IMR-90 (cell line): ENCODE results near the gene MYL12B.

Experiments used
- BHLHE40 ChIP-seq: fragments of 150-350 bp; IDR thresholded peaks from 2 replicates; pipeline ENCODE4 v1.6.1; 2016; ENCODE audit warnings: mild to moderate bottlenecking, low read depth, low read length
- CEBPB ChIP-seq: IDR thresholded peaks from 2 replicates; pipeline ENCODE4 v1.6.1; 2012; ENCODE audit warnings: low read depth, low read length, improper control_type of control experiment
- CHD1 ChIP-seq: IDR thresholded peaks from 2 replicates; pipeline ENCODE4 v1.6.1; 2012; ENCODE audit warnings: low read depth, low read length, improper control_type of control experiment
- CTCF ChIP-seq: conservative IDR thresholded peaks from 2 replicates; pipeline ENCODE4 v1.5.1; 2012; ENCODE audit warnings: mild to moderate bottlenecking, low read depth, low read length, improper control_type of control experiment
- ELK1 ChIP-seq: fragments of 150-350 bp; IDR thresholded peaks from 2 replicates; pipeline ENCODE4 v1.6.1; 2016; ENCODE audit warnings: low read depth, mild to moderate bottlenecking, low read length, moderate library complexity, borderline replicate concordance
- FOS ChIP-seq: fragments of 150-350 bp; IDR thresholded peaks from 2 replicates; pipeline ENCODE4 v1.6.1; 2016; ENCODE audit warnings: low read depth, low read length
- MAZ ChIP-seq: IDR thresholded peaks from 2 replicates; pipeline ENCODE4 v1.6.1; 2012; ENCODE audit warnings: low read depth, mild to moderate bottlenecking, low read length, improper control_type of control experiment, moderate library complexity, borderline replicate concordance
- MXI1 ChIP-seq: IDR thresholded peaks from 2 replicates; pipeline ENCODE4 v1.6.1; 2012; ENCODE audit warnings: low read depth, mild to moderate bottlenecking, low read length, moderate library complexity, borderline replicate concordance
- NFE2L2 ChIP-seq: fragments of 150-350 bp; IDR thresholded peaks from 2 replicates; pipeline ENCODE4 v1.6.1; 2016; ENCODE audit warnings: low read depth, mild to moderate bottlenecking, low read length
- POLR2A ChIP-seq: IDR thresholded peaks from 2 replicates; pipeline ENCODE4 v1.6.1; 2012; ENCODE audit warnings: mild to moderate bottlenecking, low read depth, low read length
- RAD21 ChIP-seq: IDR thresholded peaks from 2 replicates; pipeline ENCODE4 v1.6.1; 2012; ENCODE audit warnings: low read length, improper control_type of control experiment
- RCOR1 ChIP-seq: IDR thresholded peaks from 2 replicates; pipeline ENCODE4 v1.6.1; 2012; ENCODE audit warnings: mild to moderate bottlenecking, low read length, improper control_type of control experiment; ENCODE audit not compliant: insufficient replicate concordance
- RFX5 ChIP-seq: IDR thresholded peaks from 2 replicates; pipeline ENCODE4 v1.8.0; 2012; ENCODE audit warnings: low read depth, mild to moderate bottlenecking, low read length, moderate library complexity
- SMC3 ChIP-seq: fragments of 150-350 bp; IDR thresholded peaks from 2 replicates; pipeline ENCODE4 v1.6.1; 2016; ENCODE audit warnings: low read depth, mild to moderate bottlenecking, antibody characterized with exemption, low read length, moderate library complexity

- no peak for TF ChIP-seq SMC3
- TF ChIP-seq CTCF = no peak
- no peak for TF ChIP-seq CHD1
- no peak for TF ChIP-seq MXI1
- TF ChIP-seq POLR2A = no peak
- TF ChIP-seq FOS = no peak
- no peak for TF ChIP-seq MAZ
- no peak for TF ChIP-seq RFX5
- no peak for TF ChIP-seq CEBPB
- no peak for TF ChIP-seq RCOR1
- no peak for TF ChIP-seq BHLHE40
- no peak for TF ChIP-seq ELK1
- no peak for TF ChIP-seq RAD21
- no peak for TF ChIP-seq NFE2L2
Observed at GRCh38 chr18:3284501-3284900, 22.6 kb downstream of the MYL12B start.
